Lower leg skin (tissue), 3 donors: Measurements from ENCODE around the gene TNKS1BP1.

Experiments used
- CTCF ChIP-seq, 3 donors: fragments of 450-650 bp; IDR thresholded peaks; one replicate each; pipeline ENCODE4 v1.5.1; 2016; ENCODE audit warnings: antibody characterized with exemption in 3 of 3, mild to moderate bottlenecking in 3 of 3, moderate library complexity in 2 of 3
- POLR2A ChIP-seq, 2 donors: fragments of 450-650 bp; IDR thresholded peaks; one replicate each; pipeline ENCODE4 v1.6.1; 2016 to 2017; ENCODE audit warnings: antibody characterized with exemption in 2 of 2, mild to moderate bottlenecking in 1 of 2, moderate library complexity in 1 of 2

GRCh38 chr11:57276169-57276970 lies 48.4 kb downstream of the TNKS1BP1 start:
- TF ChIP-seq CTCF (IDR thresholded peaks at IDR 0.05): no peak
- TF ChIP-seq POLR2A (IDR thresholded peaks at IDR 0.05): no peak
